ENCODE measurements around the gene ASXL2.
"Not testable (repeated sequence)": the region's sequence is repeated elsewhere in the genome, so short reads cannot be mapped to it uniquely, and the experiment has no call there.

Gene ASXL2

GRCh38 chr2:25878361-25879132 lies at the start of gene ASXL2:
TSS of gene ASXL2 (minus strand) at chr2:25878487. CDS start at chr2:25878222, 265 bp downstream.
- peak; percentile 90 for DNase-seq (ENCODE audit: low read depth)
- peak; percentile 10; the same call in 1 of the 2 replicates for TF ChIP-seq CTCF (IDR thresholded peaks at IDR 0.05; ENCODE audit: control insufficient read depth, extremely low read depth, insufficient read depth)
- H3K4me3 ChIP-seq (ENCODE audit: low read depth, low read length): peak within 1 kb of the TSS; percentile 94

- DNase-seq (ENCODE audit: low read depth): no peak
- H3K4me3 ChIP-seq (ENCODE audit: low read depth, low read length): no peak overlapping the region
- no peak for TF ChIP-seq CTCF (IDR thresholded peaks at IDR 0.05; ENCODE audit: control insufficient read depth, extremely low read depth, insufficient read depth)
These were observed 48.9 kb upstream of the ASXL2 start for GRCh38 chr2:25926984-25927756.

DNA sequence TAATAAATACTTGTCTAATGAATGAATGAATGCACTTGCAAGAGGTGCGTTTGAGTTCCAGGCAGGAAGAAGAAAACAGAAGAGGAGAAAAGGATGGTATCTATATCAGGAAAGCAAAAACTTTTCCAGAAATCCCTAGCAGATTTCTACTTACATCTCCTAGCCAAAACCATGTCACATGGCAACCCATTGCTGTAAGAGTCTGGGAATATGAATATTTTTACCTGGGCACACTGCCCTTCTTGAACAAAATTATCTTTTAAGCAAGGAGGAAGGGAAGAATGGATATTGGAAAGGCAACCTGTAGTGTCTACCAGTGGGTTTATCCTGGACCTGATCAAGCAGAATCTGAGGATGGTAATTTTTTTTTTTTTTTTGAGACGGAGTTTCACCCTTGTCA lies 44.2 kb upstream of the ASXL2 start:
- no peak overlapping the region for H3K4me3 ChIP-seq (ENCODE audit: low read depth, low read length)
- no peak for DNase-seq (ENCODE audit: low read depth)
- no peak for TF ChIP-seq CTCF (IDR thresholded peaks at IDR 0.05; ENCODE audit: control insufficient read depth, extremely low read depth, insufficient read depth)

- DNase-seq (ENCODE audit: low read depth): no peak
- TF ChIP-seq CTCF (IDR thresholded peaks at IDR 0.05; ENCODE audit: control insufficient read depth, extremely low read depth, insufficient read depth): no peak
These were observed 42.6 kb upstream of the ASXL2 start for GRCh38 chr2:25920786-25921415.

GRCh38 chr2:25920336-25920735 lies 42.0 kb upstream of the ASXL2 start:
- TF ChIP-seq CTCF (IDR thresholded peaks at IDR 0.05; ENCODE audit: control insufficient read depth, extremely low read depth, insufficient read depth): no peak
- H3K4me3 ChIP-seq (ENCODE audit: low read depth, low read length): no peak overlapping the region
- DNase-seq (ENCODE audit: low read depth): no peak

More at GRCh38 chr2:25920786-25921415, 42.6 kb upstream of the ASXL2 start:
- no peak overlapping the region for H3K4me3 ChIP-seq (ENCODE audit: low read depth, low read length)

GRCh38 chr2:25917832-25918231 lies 39.5 kb upstream of the ASXL2 start:
- no peak overlapping the region for H3K4me3 ChIP-seq (ENCODE audit: low read depth, low read length)
- no peak for TF ChIP-seq CTCF (IDR thresholded peaks at IDR 0.05; ENCODE audit: control insufficient read depth, extremely low read depth, insufficient read depth)
- no peak for DNase-seq (ENCODE audit: low read depth)

GRCh38 chr2:25917411-25917810 lies 39.1 kb upstream of the ASXL2 start:
- not testable (repeated sequence) for DNase-seq (ENCODE audit: low read depth)

GRCh38 chr2:25915944-25916772 lies 37.9 kb upstream of the ASXL2 start:
- DNase-seq (ENCODE audit: low read depth); H3K4me3 ChIP-seq (ENCODE audit: low read depth, low read length): not testable (repeated sequence)

More at GRCh38 chr2:25917411-25917810, 39.1 kb upstream of the ASXL2 start:
- not testable (repeated sequence) for H3K4me3 ChIP-seq (ENCODE audit: low read depth, low read length)

DNA sequence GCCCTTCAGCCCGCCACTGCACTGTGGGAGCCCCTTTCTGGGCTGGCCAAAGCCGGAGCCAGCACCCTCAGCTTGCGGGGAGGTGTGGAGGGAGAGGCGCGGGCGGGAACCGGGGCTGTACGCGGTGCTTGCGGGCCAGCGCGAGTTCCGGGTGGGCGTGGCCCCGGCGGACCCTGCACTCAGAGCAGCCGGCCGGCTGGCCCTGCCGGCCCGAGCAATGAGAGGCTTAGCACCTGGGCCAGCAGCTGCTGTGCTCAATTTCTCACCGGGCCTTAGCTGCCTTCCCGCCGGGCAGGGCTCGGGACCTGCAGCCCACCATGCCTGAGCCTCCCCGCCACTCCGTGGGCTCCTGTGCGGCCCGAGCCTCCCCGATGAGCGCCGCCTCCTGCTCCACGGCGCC lies 37.1 kb upstream of the ASXL2 start:
- not testable (repeated sequence) for DNase-seq (ENCODE audit: low read depth); H3K4me3 ChIP-seq (ENCODE audit: low read depth, low read length)

GRCh38 chr2:25913696-25913973 lies 35.3 kb upstream of the ASXL2 start:
- not testable (repeated sequence) for DNase-seq (ENCODE audit: low read depth); H3K4me3 ChIP-seq (ENCODE audit: low read depth, low read length)

Data from LNCaP clone FGC (cell line).